SW480 (cell line): ENCODE results near the gene TRIML2.

Experiments used
- DNase-seq: peaks from one replicate; pipeline ENCODE4 v3.0.0-alpha.2; 2016; ENCODE audit warnings: low spot score

Gene TRIML2, protein sequence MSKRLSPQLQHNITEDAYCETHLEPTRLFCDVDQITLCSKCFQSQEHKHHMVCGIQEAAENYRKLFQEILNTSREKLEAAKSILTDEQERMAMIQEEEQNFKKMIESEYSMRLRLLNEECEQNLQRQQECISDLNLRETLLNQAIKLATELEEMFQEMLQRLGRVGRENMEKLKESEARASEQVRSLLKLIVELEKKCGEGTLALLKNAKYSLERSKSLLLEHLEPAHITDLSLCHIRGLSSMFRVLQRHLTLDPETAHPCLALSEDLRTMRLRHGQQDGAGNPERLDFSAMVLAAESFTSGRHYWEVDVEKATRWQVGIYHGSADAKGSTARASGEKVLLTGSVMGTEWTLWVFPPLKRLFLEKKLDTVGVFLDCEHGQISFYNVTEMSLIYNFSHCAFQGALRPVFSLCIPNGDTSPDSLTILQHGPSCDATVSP

DNA sequence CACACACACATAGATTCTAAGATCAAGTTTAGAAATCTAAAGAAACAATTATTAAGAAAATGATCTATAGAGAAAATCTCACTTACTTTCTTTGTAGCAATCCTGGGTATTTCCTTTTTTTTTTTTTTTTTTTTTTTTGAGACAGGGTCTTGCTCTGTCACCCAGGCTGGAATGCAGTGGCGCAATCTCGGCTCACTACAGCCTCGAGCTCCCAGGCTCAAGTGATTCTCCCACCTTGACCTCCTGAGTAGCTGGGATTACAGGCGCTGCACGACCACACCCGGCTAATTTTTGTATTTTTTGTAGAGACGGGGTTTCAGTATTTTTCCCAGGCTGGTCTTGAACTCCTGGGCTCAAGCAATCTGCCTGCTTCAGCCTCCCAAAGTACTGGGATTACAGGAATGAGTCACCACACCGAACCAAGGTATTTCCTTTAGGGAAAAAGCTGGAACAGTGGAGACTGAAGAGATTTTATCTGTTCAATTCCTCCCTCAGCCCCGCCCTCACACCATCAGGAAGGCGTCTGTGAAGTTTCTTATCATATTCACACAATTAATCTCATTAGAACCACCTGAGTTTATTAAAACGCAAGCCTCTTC lies at the start of gene TRIML2:
Gene TRIML2 (minus strand): TSS at position 447 of the 599 bp plus-strand sequence. CDS start 4,235 bp downstream, outside the sequence.
- DNase-seq, result no peak

DNA sequence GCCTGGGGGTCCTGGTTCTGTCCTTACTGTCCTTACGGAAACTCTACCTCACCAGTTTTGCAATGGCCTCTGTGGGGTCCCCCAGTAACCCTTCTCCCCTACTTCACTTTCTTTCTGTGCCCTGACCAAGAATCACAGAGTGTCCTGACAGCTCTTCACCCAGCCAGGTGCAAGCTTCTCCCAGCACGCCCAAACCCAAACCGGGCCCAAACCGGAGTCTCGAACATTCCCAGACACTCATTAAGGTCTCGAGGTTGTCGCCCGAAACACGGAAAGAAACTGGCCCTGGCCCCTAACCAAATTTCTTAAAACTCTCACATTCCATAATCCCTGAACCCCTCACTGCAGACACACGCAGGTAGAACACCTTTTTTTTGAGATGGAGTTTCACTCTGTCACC lies 48.9 kb upstream of the TRIML2 start:
- DNase-seq, result no peak

DNA sequence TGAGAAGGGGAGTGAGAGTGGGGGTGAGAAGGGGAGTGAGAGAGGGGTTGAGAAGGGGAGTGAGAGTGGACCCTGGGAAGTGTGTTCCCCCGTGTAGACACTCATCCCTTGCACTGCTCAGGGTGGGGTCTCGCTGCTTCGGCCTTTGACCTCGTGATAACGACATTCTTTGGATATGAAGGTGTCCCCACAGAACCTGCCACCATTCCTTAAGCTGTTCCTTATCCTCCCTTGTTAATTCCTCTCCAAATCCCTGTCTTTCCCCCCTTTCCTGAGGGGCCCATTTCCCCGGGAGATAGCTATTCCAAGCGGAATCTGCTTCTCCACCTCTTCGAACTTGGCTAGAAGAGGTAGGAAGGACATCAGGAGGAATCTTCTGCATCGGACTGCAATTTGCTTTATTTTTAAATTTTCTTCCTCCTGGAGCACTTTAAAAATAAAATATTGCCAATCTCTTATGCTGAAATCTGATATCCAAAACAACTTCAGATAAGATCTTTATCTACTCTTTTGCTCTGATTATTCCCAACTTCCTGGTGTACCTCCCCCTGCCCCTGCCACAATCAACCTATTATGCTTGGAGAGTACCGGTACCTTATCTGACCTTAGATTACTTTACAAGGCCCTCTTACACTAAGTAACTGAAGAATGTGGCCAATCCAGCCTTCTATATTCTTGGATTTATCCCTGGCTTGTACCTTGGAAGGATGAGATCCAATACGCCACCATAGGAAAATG lies 45.4 kb upstream of the TRIML2 start:
- peak; percentile 62 for DNase-seq

DNA sequence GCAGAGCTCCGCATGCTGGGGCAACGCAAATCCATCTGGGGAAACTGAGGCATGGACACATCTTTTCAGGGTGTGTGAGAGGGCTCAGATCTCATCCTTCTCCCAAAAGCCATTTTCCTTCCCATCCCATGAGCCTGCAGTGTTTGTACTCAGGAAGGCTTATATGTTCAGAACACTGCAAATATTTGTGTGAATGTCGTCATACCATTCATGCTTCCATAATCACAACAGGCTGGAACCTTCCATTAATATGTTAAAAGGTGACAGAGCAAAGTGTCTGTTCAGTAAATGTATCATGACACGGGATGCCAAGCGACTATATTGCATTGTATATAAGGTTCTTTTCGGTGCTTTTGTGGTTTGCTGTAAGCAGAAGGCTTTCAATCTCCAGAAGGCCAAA lies 38.4 kb upstream of the TRIML2 start:
- DNase-seq, result no peak

DNA sequence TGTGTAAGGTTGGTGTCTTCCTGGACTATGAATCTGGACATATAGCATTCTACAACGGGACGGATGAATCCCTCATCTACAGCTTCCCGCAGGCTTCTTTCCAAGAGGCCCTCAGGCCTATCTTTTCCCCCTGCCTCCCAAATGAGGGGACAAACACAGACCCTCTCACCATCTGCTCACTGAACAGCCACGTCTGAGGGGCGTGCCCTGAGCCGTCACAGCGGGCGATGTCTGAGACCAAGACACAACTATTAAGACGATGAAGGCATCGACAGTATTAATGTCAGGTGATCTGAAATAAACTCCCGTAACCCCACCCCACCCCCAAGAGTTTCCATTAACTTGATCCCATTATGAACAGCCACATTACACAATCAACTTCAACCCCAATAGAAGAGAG lies 37.8 kb upstream of the TRIML2 start:
- DNase-seq, result no peak

DNA sequence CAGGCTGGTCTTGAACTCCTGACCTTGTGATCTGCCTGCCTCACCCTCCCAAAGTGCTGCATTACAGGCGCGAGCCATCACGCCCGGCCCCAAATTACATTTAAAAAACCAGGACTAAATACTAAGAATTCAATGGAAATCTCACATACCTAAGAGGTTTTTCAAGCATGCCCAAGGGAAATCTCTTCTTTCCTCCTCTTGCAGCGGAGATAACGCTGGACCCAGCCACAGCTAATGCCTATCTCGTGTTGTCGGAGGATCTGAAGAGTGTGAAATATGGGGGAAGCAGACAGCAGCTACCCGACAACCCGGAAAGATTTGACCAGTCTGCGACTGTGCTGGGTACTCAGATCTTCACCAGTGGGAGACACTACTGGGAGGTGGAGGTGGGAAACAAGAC lies 37.2 kb upstream of the TRIML2 start:
- no peak for DNase-seq

DNA sequence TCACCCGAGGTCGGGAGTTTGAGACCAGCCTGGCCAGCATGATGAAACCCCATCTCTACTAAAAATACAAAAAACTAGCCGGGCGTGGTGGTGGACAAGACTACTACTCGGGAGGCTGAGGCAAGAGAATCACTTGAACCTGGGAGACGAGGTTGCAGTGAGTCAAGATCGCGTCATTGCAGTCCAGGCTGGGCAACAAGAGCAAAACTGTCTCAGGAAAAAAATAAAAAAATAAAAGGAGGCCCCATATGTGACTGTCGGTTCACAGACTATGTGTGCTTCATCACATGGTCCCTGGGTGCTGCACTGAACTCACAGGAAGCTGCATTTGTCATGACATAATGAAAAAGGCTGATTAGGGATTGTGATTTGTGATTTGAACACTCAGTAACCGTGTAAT lies 36.2 kb upstream of the TRIML2 start:
- no peak for DNase-seq

DNA sequence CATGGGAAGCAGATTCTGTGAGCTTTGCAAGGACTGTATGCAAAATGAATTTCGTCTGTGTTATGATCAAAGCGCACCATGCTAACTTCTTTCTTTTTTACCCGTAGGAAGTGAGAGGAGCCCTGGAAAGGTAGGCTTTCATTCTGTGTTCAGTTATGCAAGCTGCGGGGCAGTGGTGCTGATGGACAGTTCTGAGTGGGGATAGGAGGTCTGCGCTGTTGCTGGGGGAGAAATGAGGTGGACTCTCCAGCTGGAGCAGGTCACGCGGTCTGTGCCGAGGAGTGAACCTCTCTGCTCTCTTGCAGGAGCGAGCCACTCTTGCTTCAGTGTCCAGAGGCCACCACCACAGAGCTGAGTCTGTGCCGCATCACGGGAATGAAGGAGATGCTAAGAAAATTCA lies 34.3 kb upstream of the TRIML2 start:
- no peak for DNase-seq

DNA sequence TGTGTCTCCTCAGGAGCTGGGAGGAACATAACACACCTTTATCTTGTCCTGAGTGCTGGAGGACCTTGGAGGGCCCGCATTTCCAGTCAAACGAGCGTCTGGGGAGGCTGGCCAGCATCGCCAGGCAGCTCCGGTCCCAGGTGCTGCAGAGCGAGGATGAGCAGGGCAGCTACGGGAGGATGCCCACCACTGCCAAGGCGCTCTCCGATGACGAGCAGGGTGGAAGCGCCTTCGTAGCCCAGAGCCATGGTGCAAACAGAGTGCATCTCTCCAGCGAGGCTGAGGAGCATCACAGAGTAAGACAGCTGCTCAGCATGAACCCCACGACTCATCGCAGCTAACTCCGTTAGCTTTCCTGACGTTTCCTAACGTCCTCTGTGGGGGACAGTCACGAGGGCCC lies 30.3 kb upstream of the TRIML2 start:
- DNase-seq, result no peak

DNA sequence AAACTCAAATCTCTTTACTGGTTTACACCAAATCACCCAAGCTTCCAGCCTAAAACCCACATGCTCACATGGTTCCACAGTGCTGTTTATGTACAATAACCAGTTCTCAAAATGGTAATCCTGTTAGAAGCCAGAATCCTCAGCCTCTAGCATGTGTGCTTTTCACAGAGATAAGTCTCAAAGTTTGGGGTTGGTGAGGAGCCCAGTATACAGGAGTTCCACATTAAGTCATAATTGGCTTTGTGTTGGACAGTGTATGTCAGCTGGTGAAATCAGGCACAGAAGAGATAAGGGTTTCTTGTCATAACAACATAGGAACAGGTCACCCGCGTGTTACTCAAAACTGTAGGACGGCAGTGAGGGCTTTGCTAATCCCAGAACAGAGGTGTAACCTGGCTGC lies 29.7 kb upstream of the TRIML2 start, which contains the start of gene TRIML1:
Gene TRIML1 (plus strand): TSS at position 301 of the 400 bp plus-strand sequence. CDS start 118 bp downstream, outside the sequence.
- no peak for DNase-seq

DNA sequence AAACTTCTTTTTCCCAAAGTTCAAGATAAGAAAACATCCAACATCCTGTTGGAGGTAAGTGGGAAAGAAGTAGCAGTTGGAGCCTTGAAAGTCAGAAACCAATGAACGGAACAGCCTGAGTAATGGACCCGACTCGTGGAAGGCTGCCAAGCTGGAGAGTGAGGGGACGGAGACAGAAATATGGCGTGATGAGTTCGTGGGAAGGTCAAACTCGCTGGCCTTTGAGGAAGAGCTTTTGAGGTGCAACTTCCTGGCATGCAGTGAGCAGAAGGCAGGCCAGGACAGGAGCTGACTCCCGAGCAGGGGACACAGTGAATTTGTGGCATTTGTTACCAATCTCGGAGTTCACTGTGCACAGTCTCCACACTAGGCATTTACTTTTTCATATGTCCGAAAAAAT lies 28.8 kb upstream of the TRIML2 start:
- no peak for DNase-seq

DNA sequence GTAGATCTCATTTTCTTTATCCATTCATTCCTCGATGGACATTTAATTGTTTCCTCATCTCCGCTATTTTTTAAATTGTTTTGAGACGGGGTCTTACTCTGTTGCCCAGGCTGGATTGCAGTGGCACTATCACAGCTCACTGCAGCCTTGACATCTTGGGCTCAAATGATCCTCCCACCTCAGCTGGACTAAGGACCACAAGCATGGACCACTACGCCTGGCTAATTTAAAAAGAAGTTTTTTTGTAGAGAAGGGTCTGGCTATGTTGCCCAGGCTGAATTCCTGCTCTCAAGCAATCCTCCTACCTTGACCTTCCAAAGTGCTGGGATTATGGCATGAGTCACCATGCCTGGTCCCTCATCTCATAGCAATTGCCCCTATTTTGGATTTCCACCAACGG lies 22.8 kb upstream of the TRIML2 start:
- no peak for DNase-seq

DNA sequence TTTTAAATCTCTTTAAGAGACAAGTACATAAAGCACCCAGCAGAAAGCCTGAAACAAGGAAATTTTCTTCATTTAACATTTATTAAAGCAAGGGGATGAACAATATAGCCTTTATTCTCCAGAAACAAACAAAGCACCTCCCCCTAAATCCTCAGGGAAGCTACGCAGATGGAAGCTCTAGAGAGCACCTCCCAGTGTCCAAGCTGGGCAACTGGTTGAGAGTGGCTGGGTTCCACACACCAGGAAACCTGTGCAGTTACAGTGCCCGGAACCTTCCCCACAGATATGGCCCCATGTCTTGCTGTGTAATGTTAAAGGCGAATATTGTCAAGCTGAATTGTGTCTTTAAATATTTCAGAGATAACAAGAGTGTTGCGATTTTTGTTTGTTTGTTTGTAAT lies 21.0 kb upstream of the TRIML2 start:
- DNase-seq, result no peak

DNA sequence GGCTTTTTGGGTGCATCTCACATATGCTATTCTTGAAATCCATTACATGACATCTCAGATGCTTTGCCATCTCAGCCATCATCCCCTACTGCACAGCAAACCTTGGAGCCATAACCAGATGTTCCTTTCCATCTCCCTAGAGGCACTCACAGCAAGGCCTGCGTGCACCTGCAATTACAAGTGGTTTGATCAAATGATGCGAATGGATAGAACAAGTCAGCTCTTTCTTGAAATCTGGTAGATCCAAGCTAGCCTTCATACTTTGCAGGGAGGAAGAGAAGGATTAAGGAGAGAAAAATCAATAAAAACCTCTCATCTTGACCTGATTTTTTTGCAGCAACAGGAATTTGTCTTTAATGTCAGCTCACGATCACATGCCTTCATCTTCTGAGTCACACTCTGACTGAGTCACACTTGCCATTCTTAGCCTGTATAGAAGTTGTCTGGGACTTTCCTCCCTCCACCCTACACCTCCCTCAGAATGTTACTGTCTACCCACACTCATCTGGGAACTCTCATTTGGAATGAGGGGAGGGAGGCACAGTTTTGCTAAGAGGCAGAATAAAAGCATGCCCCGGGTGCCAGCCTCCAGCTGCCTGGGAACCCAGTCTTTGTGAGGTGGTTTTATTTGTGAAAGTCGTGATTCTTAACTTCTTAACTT lies 17.9 kb upstream of the TRIML2 start:
- DNase-seq, result peak; percentile 32

DNA sequence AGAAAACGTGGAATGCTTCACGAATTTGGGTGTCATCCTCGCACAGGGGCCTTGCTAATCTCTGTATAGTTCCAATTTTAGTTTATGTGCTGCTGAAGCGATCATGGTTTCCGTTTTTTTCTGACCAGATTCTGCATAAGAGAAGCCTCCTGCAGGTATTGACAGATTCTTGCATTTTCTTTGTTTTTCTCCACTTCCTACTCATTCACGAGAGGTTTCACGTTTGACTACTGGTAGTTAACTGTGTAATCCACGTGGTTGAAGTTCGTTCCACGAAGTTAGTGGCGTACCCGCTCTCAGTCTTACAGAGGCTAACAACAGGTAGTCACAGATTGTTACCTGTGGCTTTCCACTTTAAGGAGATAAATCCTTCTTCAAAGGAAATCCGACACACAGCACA lies 12.1 kb upstream of the TRIML2 start:
- DNase-seq, result no peak

DNA sequence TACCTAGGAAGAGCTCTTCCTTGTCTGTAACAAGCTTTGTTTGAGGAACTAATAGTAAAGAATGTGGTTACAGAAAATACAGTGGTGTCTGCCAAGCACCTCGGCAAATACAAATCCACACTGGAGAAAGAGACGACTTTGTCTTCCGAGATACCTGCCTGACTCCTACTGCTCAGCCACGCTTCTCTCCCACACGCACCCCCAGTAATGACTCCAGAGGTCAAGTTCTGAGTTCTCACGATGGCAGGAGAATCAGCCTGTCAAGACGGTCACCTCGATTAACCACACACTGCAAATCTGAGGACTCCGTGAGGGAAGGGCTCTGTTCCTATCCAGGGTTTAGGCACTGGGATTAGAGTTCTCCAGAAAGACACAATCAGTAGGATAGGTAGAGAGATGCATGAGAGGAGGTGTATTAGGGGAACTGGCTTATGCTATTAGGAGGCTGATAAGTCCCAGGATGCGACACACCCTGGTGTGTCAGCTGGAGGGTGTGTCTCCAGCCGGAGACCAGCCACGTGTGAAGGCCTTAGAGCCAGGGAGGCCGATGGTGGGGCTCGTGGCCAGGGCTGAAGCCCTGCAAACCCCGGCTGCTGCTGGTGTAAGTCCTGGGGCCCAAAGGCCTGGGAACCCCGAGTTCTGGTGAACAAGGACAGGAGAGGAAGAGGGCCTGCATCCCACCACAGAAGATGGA lies 8.4 kb upstream of the TRIML2 start:
- DNase-seq, result peak; percentile 18

DNA sequence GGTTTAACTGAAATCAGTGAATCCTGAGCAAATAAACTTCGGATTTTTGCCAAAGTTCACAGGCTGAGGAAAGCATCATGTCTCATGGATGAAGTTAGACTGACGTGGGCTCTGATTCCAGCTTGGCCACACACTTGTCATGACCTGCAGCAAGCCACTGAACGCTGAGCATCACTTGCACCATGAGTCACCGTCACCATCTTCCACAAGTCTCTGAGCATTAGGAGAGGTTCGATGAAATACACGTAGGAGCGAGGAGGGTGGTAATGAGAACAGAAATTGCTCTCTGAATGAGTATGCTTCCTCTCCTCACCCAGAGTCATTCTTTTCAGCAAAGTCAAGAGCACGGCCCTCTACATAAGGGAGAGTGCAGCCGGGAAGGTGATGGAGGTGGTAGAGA lies 3.8 kb upstream of the TRIML2 start:
- no peak for DNase-seq

DNA sequence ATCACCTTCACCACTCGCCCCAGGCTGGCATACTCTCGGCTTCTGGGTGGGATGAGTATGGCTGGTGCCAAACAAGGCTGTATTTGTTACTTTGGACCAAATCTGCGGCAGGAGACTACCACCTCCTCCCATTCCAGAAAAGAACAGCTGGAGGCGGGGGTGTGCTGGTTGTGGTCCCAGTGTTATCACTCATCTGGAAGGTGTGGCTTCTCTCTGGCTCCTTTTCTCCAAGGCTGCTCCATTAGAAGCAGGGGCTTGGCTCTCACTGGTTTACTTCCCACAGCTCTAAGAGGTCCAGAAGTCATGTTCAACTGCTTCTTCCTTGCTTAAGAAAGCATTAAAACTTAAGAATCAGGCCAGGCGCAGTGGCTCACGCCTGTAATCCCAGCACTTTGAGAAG lies 2.6 kb upstream of the TRIML2 start:
- no peak for DNase-seq

DNA sequence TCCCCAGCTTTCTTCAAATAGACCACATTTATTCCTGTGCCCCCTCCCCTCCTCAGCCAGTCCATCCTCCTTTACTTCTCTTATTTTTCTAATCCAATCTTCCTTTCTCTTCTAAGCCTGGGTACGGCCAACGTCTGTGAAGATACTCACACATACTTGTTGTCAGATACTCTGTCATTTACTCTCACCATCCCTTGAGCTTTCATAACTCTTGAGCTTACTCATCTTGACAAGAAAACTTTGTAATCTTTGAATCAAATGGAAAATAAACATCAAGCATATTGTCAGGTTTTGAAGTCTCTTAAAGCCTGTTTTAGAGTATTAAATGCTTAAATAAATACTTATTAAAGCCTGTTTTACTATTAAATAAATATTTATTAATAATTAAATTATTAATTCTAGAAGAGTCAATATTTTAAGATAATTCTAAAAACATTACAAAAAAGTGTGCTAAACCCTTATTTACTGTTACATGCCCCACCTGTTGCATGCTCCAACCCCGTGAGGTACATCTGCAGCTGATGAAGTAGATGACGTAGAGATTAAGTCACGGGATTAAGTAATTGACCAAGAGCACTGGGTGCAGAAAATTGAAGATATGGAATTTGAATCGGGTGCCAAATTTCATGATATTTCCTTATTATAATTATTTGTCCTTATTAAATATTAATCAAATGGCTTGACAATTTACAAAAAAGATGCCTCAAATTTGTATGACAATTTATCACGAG lies 1.5 kb upstream of the TRIML2 start:
- DNase-seq, result no peak

DNA sequence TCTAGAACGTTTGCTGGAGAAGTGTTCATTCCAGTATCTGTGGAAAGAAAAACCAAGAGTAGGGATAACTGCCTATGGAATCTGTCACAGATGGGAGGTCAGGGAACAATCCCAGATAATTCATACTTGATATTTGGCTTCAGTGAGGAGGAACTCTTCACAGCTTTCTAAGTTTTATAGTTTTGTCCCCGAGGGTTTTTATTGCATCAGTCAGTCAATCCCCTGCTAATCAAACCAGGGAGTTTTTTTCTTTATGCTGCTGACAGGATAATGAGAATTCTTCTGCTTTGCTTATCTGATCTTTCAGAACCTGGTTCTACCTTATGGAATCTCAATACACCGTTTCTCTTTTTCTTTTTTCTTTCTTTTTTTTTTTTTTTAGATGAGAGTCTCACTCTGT lies 633 bp upstream of the TRIML2 start:
- no peak for DNase-seq
